BLaER1 (cell line): Measurements from ENCODE around the gene DCPS.
A peak's percentile ranks its signal among the peaks of the same experiment; 100 is the strongest.

Source experiments
- H3K27ac ChIP-seq: shearing (Covaris generic); formaldehyde crosslinking; 2 replicates; pipeline ENCODE4 v1.8.1; 2022
- H3K27me3 ChIP-seq: shearing (Covaris generic); formaldehyde crosslinking; 2 replicates; pipeline ENCODE4 v1.8.1; 2022
- H3K36me3 ChIP-seq: shearing (Covaris generic); formaldehyde crosslinking; 2 replicates; pipeline ENCODE4 v1.8.1; 2022
- H3K4me1 ChIP-seq: shearing (Covaris generic); formaldehyde crosslinking; 2 replicates; pipeline ENCODE4 v1.8.1; 2022
- H3K4me2 ChIP-seq: shearing (Covaris generic); formaldehyde crosslinking; 2 replicates; pipeline ENCODE4 v1.8.1; 2022
- H3K4me3 ChIP-seq: shearing (Covaris generic); formaldehyde crosslinking; 2 replicates; pipeline ENCODE4 v1.8.1; 2022
- H3K9ac ChIP-seq: shearing (Covaris generic); formaldehyde crosslinking; 2 replicates; pipeline ENCODE4 v1.8.1; 2022
- H3K9me3 ChIP-seq: shearing (Covaris generic); formaldehyde crosslinking; 2 replicates; pipeline ENCODE4 v1.8.1; 2022
- H4K20me1 ChIP-seq: shearing (Covaris generic); formaldehyde crosslinking; 2 replicates; pipeline ENCODE4 v1.8.1; 2022
- Cebpa-rat ChIP-seq: shearing (Covaris generic); IDR thresholded peaks from 2 replicates; pipeline ENCODE4 v1.8.1; 2022

DCPS gene

GRCh38 chr11:126334659-126335462 is 31.0 kb downstream of the DCPS start:
- H3K4me2 ChIP-seq, result peak overlapping the region; percentile 67
- H3K36me3 ChIP-seq, result peaks cover 68% of the 10 kb centered on the region
- H3K4me3 ChIP-seq, result no peak overlapping the region
- peaks cover 46% of the 10 kb centered on the region for H3K4me1 ChIP-seq
- 0 out of 2 replicates have a peak overlapping the region, but pooled peaks have one; percentile 72 for H3K27ac ChIP-seq
- no peaks in the 10 kb centered on the region for H4K20me1 ChIP-seq
- H3K9ac ChIP-seq, result no peak overlapping the region
- H3K9me3 ChIP-seq, result no peaks in the 10 kb centered on the region
- no peak for TF ChIP-seq Cebpa-rat
- H3K27me3 ChIP-seq, result no peaks in the 10 kb centered on the region

- peak overlapping the region; percentile 67 for H3K4me2 ChIP-seq
- H3K9me3 ChIP-seq, result no peaks in the 10 kb centered on the region
- no peak for TF ChIP-seq Cebpa-rat
- H4K20me1 ChIP-seq, result no peaks in the 10 kb centered on the region
- H3K9ac ChIP-seq, result no peak overlapping the region
- H3K27ac ChIP-seq, result peak overlapping the region; percentile 72
- no peaks in the 10 kb centered on the region for H3K27me3 ChIP-seq
- peaks cover 73% of the 10 kb centered on the region for H3K36me3 ChIP-seq
- peaks cover 52% of the 10 kb centered on the region for H3K4me1 ChIP-seq
- no peak overlapping the region for H3K4me3 ChIP-seq
These were observed 31.6 kb downstream of the DCPS start for GRCh38 chr11:126335463-126335760.

GRCh38 chr11:126336138-126336541 is 32.3 kb downstream of the DCPS start:
- H3K36me3 ChIP-seq, result peaks cover 73% of the 10 kb centered on the region
- no peaks in the 10 kb centered on the region for H3K9me3 ChIP-seq
- peak overlapping the region; percentile 62 for H3K9ac ChIP-seq
- no peak for TF ChIP-seq Cebpa-rat
- H4K20me1 ChIP-seq, result no peaks in the 10 kb centered on the region
- H3K4me1 ChIP-seq, result peaks cover 59% of the 10 kb centered on the region
- H3K4me2 ChIP-seq, result peak overlapping the region; percentile 67
- H3K4me3 ChIP-seq, result no peak overlapping the region
- no peaks in the 10 kb centered on the region for H3K27me3 ChIP-seq
- peak overlapping the region; percentile 72 for H3K27ac ChIP-seq

- peaks cover 73% of the 10 kb centered on the region for H3K36me3 ChIP-seq
- H3K9me3 ChIP-seq, result no peaks in the 10 kb centered on the region
- peak overlapping the region; percentile 72 for H3K27ac ChIP-seq
- peaks cover 65% of the 10 kb centered on the region for H3K4me1 ChIP-seq
- no peaks in the 10 kb centered on the region for H3K27me3 ChIP-seq
- H3K4me3 ChIP-seq, result no peak overlapping the region
- H4K20me1 ChIP-seq, result no peaks in the 10 kb centered on the region
- peak overlapping the region; percentile 67 for H3K4me2 ChIP-seq
- TF ChIP-seq Cebpa-rat, result no peak
- H3K9ac ChIP-seq, result peak overlapping the region; percentile 62; the same call in 1 of the 2 replicates
These were observed 32.8 kb downstream of the DCPS start for GRCh38 chr11:126336671-126337101.

- H3K9me3 ChIP-seq, result no peaks in the 10 kb centered on the region
- H3K27ac ChIP-seq, result peak overlapping the region; percentile 72
- peaks cover 69% of the 10 kb centered on the region for H3K4me1 ChIP-seq
- no peak overlapping the region for H3K4me3 ChIP-seq
- peak overlapping the region; percentile 62; the same call in 1 of the 2 replicates for H3K9ac ChIP-seq
- H4K20me1 ChIP-seq, result no peaks in the 10 kb centered on the region
- peaks cover 73% of the 10 kb centered on the region for H3K36me3 ChIP-seq
- no peaks in the 10 kb centered on the region for H3K27me3 ChIP-seq
- H3K4me2 ChIP-seq, result peak overlapping the region; percentile 67
- no peak for TF ChIP-seq Cebpa-rat
These were observed 33.2 kb downstream of the DCPS start for GRCh38 chr11:126337126-126337473.

- Histone ChIP-seq H3K27ac (peak overlapping the region; percentile 72), H3K9ac (peak overlapping the region; percentile 62; the same call in 1 of the 2 replicates), H3K4me1 (peaks cover 74% of the 10 kb centered on the region), H4K20me1 (no peaks in the 10 kb centered on the region), H3K27me3 (no peaks in the 10 kb centered on the region), H3K9me3 (no peaks in the 10 kb centered on the region), H3K4me3 (no peak overlapping the region), H3K36me3 (peaks cover 73% of the 10 kb centered on the region), H3K4me2 (peak overlapping the region; percentile 67)
- no peak for TF ChIP-seq Cebpa-rat
These were observed 33.8 kb downstream of the DCPS start for GRCh38 chr11:126337474-126338241.

GRCh38 chr11:126338346-126339055 is 34.6 kb downstream of the DCPS start:
- Histone ChIP-seq H3K4me3 (no peak overlapping the region), H3K36me3 (peaks cover 73% of the 10 kb centered on the region)

GRCh38 chr11:126339073-126339862 is 35.4 kb downstream of the DCPS start:
- Histone ChIP-seq H3K9me3 (no peaks in the 10 kb centered on the region), H3K36me3 (peaks cover 74% of the 10 kb centered on the region), H4K20me1 (no peaks in the 10 kb centered on the region), H3K4me3 (no peak overlapping the region), H3K4me2 (no peak overlapping the region), H3K9ac (no peak overlapping the region), H3K27me3 (no peaks in the 10 kb centered on the region), H3K4me1 (peaks cover 76% of the 10 kb centered on the region), H3K27ac (no peak overlapping the region)
- no peak for TF ChIP-seq Cebpa-rat

More at GRCh38 chr11:126338346-126339055, 34.6 kb downstream of the DCPS start:
- no peaks in the 10 kb centered on the region for H3K27me3 ChIP-seq
- peaks cover 76% of the 10 kb centered on the region for H3K4me1 ChIP-seq
- TF ChIP-seq Cebpa-rat, result no peak
- H3K9me3 ChIP-seq, result no peaks in the 10 kb centered on the region
- H4K20me1 ChIP-seq, result no peaks in the 10 kb centered on the region
- no peak overlapping the region for H3K9ac ChIP-seq
- peak overlapping the region; percentile 67; the same call in 1 of the 2 replicates for H3K4me2 ChIP-seq
- peak overlapping the region; percentile 72 for H3K27ac ChIP-seq

GRCh38 chr11:126339863-126340434 is 36.1 kb downstream of the DCPS start:
- peaks cover 73% of the 10 kb centered on the region for H3K4me1 ChIP-seq
- peaks cover 80% of the 10 kb centered on the region for H3K36me3 ChIP-seq
- H4K20me1 ChIP-seq, result no peaks in the 10 kb centered on the region
- H3K4me2 ChIP-seq, result no peak overlapping the region
- H3K9me3 ChIP-seq, result no peaks in the 10 kb centered on the region
- no peak overlapping the region for H3K27ac ChIP-seq
- TF ChIP-seq Cebpa-rat, result no peak
- no peaks in the 10 kb centered on the region for H3K27me3 ChIP-seq
- no peak overlapping the region for H3K4me3 ChIP-seq
- no peak overlapping the region for H3K9ac ChIP-seq
